HG02840 (cell line): ENCODE measurements around the gene CALM3.
A peak's percentile ranks its signal among the peaks of the same experiment; 100 is the strongest.

Experiments
- ATAC-seq: cut with Tn5 transposase; IDR thresholded peaks from one replicate; pipeline ENCODE4 v1.9.1; 2021; ENCODE audit warnings: mild to moderate bottlenecking, moderate library complexity, moderate number of reproducible peaks; ENCODE audit not compliant: unreplicated experiment, low FRiP score

CALM3 gene

DNA sequence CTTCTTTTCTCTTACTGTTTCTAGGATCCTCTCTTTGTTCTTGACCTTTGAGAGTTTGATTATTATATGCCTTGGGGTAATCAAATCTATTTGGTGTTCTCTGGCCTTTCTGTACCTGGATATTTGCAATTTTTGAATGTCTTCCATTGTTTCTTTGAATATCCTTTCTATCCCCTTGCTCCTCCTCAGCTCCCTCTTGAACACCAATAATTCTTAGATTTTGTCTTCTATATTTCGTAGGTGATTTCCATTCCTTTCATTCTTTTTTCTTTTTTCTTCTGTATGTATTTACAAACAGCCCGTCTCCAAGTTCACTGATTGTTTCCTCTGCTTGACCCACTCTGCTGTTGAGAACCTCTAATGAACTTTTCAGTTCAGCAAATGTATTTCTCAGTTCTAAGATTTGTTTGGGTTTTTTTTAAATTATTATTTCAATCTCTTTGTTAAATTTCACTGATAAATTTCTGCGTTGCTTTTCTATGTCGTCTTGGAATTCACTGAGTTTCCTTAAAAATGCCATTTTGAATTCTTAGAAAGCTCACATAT is 2.7 kb upstream of the CALM3 start:
- ATAC-seq = no peak

DNA sequence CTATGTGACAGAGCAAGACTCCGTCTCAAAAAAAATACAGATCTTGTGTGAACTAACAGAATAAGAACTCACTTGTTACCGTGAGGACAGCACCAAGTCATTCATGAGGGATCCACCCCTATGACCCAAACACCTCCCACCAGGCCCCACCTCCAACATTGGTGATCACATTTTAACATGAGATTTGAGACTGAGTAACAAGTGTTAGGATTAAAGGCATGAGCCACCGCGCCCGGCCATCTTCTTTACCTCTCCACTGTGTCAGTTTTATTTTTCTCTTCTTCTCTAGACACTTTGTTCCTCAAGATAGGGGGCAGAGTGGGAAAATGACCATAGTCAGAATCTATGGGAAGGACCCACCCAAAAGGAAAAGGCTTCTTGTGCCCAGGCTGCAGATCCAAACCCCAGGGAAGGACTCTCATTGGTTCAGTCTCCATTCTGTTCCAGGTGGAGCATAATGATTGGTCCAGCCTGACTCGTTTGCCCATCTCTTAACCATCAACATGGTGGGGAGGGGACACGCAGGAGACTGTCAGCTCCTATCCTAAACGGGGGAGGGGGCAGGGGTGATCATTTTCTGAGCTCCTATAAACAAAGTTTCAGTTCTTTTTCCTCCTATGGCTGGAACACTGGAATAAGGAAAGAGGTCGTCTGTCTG is 1.3 kb upstream of the CALM3 start:
- ATAC-seq = no peak

DNA sequence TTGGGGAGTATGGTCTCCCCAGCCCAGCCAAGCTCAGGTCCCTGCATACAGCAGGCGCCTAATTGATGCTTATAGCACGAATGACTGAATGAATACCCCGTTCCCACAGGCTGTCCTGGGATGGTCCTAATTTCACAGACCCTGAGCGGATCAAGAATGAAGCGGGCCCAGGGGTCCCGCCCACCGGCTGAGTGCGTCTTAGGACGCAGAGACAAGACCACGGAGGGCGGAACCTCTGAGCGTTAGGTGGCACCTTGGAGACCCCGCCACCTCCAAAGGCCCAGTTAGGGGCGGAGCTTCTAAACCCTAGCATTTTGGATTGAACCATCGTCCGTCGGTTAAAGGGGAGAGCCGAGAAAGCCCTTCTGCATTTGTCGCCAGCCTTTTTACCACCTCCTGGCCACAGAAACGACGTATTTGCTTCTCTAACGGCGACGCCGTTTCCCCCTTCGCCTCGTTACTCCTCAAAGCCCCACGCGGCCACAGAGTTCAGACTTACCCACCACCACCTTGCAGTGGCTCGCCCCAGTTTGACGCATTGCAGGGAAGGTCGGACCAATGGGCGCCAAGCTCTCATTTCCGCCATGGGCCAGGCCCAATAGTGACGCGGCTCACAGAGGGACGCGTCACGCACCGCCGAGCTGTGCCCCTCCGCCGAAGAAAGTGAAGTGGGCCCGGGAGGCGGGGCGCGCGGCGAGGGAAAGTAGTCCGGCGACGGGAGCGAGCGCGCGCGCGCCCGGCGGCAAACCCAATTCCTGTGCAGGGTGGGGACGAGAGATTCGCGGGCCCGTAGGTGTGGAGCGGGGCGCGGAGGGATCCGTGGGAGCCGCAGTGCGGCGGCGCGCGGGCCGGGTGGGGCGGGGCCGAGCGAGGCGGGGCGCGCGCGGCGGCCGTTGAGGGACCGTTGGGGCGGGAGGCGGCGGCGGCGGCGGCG is 479 bp upstream of the CALM3 start:
- ATAC-seq = peak; percentile 90

DNA sequence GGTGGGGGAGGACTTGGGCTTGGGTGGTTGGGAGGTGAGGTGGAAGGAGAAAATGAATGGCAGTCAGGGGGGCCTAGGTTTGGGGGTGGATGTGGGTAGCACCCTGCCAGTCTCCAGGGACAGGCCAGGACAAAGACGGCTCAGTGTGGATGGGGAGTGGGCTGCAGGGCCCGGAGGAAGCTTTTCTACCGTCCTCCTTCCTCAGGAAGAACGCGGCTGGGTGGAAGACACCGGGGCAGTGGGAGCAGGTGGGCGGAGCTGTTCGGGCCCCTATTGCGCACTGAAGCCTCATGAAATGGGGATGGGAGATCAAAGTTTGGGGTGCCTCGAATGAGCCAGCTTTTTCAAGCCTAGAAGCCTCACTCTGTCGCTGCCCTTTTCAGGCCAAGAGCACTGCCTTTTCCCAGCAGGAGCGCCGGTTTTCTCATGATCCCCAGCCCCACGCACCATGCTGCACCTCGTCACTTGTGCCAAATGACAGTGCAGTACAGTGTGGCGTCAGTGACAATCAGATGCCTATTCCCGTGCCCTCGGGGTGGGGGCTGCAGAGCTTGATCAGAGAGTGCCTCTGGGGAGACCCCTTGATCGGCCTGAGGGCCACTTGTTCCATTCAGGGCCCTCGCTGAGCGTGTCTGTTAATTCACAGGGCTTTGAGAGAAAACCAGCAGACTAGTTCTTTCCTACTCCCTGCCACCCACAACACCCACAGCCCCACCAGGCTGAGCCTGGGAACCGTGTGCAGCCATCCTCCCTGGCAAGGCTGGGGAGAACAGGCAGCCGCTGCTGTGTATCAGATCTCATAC is 1.5 kb downstream of the CALM3 start:
- ATAC-seq = no peak

DNA sequence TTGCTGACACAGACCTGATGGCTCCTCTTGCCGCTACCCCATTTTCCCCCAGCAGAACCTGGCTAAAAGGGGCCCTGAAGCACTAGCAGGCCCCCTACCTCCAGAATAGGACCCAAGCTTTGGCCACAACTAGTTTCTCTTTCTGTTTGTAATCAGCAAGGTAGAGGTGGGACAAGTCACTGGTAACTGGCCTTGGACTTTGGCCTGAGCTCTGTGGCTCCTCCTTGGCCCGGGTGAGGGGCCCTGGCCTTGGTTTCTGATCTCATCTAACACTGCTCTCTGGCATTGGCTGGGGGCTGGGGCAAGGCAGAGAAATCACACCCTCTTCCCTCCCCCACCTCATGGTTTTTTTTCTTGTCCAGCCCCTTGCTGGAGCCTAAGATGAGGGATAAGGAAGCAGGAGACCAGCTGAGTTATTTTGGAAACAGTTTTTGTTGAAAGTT is 2.1 kb downstream of the CALM3 start:
- no peak for ATAC-seq

DNA sequence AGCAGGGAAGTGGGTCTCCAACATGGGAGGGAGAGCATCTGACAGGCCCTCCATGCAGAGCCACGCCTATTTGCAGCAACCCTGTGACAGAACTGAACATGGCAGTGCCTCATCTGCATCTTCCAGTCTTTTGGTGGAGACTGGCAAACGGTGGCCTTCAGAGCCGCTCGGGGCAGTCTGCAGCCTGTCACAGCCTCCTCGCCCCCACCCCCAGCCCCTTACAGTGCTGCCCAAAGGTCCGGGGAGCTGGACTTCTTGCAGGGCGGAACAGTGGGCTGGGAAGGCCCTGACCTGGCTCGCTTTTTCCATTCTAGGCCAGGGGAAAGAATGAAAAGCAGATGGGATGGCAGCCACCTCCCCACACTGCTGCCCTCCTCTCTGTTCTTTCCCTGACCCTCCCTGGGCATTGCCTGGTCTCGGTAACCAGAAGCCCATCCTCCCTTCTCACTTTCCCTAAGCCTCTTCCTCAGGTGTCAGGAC is 2.7 kb downstream of the CALM3 start:
- no peak for ATAC-seq

DNA sequence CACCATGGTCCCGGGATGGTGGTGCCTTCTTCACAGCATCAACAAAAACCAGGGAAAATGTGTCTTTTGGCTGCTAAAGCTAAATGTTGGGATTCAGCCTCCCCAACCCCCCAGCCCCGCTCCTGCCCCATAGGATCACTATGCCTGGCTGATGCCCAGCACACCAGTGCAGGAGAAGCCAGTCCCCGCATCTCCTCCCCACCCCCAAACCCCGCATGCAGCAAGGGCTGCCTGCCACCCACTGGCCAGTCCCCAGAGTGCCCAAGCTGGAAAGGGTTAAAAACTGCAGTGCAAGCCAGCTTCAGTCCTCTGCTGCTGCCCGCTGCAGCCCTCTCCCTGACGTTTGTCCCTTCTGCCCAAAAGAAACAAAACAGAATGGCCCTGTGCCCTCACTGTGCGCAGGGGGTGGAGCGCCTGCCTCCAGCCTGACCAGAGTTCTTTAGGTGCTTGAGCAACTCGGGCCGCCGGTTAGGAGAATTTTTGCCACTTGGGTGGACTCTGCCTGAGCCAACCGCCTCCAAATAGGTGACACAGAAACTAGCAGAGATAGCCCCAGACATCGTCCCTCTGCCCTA is 3.7 kb downstream of the CALM3 start:
- no peak for ATAC-seq

DNA sequence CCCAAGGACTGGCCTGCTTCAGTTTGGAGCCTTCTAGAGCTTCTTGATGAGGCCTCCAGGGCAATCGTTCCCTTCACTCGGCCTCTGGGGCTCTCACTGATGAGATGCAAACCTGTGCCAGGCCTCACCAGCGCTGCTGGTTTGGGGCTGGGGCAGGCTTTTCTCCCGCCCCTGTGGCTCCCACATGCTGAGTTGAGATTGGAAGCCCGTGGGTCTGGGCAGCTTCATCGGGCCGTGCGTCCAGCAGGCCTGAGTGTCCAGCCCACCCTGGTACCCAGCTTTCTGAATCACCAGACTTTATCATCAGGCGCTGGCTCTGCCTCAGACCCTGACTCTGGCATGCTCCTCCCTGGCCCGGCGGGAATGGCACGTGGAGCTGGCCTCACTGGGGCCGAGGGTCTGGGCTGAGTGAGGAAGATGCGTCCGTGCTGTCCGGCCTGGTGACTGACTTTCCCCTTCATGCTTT is 4.3 kb downstream of the CALM3 start:
- no peak for ATAC-seq

DNA sequence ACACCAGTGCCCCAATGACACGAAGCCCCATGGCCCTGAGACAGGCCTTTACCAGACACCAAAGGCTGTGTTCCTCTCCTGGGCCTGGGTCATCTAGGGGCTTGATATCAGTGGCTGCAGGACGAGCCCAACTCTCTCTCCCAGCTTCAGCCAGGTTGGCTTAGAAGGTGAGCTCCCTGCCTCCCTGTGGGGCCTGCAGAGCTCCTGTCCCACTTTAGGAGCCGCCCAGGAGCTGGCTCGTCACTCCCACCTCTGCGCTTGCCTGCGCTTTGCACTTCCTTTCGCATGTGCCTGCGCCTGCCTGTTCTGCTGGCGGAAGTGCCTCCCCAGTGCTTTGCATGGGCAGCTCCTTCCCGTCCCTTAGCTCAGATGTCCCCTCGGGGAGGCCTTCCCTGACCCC is 4.9 kb downstream of the CALM3 start:
- ATAC-seq = no peak

DNA sequence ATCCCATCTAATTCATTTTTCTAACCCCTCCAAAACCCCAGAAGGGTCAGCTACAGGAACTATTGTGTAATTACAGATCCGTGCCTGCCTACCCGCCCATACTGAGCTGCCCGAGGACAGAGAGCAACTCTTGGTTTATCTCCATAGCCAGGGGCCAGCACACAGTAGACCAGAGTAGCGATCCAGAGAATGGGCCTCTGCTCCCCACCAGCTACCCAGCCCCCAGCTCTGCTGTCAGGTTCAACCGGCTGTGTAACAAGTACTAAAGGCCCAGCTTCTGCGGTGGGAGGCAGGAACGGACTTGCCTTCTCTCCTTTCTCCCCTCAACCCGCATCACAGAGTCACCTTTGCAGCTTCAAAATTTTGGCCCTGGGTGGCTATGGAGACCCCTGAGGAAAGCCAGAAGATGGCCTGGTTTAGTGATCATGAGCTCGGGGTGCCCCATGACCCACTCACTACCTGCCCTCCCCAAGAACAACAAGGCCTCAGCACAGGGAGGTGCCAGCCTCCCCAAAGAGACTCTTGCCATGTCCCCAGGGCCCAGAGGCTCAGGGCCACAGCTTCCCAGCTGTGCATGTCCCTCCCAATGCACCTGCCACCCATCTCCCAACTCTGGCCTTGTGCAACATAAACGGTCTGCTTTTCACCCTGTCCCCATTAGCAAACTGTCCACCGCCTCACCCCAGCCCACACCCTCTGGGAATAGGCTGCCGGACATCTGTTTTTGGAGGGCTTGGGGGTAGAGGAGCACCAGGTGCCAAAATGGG is 5.7 kb downstream of the CALM3 start:
- no peak for ATAC-seq

DNA sequence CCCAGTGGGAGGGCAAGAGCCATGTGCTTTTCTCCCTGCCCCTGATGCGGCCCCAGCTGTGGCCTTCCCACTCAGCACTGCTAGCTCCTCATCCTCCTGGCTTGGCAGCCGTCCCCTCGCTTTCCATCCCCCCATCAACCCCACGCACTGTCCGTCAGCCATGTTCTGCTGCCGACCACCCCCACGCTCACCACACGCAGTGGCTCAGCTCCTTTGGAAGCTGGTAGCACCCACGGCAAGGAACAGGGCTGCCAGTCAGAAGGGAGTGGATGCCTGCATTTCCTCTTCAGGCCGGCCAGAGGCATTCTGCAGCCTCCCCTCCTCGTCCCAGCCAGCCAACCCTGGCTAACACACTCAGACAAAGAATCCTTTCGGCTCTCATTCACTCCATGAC is 6.3 kb downstream of the CALM3 start:
- ATAC-seq = no peak

DNA sequence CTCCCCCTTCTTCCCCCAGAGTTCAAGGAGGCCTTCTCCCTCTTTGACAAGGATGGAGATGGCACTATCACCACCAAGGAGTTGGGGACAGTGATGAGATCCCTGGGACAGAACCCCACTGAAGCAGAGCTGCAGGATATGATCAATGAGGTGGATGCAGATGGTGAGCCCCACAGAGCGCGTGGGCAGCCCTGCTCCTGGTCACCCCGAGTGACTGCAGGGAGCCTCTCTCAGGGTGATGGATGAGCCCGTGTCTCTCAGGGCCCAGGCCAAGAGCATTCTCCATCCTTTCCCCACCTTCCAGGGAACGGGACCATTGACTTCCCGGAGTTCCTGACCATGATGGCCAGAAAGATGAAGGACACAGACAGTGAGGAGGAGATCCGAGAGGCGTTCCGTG is 7.0 kb downstream of the CALM3 start:
- no peak for ATAC-seq

DNA sequence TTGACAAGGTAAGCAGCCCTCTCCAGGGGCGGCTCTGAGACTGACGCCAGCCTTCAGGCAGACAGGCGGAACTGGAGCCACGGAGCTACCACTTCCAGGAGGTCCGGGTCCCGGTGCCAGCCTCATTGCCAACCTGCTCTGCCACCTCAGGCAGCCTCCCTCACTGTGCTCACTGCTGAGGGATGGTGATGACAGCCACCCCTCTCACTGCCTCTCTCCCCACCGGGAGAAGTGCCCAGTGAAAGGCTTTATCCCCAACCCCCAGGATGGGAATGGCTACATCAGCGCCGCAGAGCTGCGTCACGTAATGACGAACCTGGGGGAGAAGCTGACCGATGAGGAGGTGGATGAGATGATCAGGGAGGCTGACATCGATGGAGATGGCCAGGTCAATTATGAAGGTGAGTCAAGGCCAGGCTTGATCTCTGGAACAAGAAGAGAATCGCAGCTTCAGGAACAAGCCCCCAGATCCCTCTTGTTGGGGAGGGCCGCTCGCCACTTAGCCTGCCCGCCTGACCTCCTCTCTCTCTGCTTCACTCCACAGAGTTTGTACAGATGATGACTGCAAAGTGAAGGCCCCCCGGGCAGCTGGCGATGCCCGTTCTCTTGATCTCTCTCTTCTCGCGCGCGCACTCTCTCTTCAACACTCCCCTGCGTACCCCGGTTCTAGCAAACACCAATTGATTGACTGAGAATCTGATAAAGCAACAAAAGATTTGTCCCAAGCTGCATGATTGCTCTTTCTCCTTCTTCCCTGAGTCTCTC is 7.6 kb downstream of the CALM3 start:
- ATAC-seq = no peak

DNA sequence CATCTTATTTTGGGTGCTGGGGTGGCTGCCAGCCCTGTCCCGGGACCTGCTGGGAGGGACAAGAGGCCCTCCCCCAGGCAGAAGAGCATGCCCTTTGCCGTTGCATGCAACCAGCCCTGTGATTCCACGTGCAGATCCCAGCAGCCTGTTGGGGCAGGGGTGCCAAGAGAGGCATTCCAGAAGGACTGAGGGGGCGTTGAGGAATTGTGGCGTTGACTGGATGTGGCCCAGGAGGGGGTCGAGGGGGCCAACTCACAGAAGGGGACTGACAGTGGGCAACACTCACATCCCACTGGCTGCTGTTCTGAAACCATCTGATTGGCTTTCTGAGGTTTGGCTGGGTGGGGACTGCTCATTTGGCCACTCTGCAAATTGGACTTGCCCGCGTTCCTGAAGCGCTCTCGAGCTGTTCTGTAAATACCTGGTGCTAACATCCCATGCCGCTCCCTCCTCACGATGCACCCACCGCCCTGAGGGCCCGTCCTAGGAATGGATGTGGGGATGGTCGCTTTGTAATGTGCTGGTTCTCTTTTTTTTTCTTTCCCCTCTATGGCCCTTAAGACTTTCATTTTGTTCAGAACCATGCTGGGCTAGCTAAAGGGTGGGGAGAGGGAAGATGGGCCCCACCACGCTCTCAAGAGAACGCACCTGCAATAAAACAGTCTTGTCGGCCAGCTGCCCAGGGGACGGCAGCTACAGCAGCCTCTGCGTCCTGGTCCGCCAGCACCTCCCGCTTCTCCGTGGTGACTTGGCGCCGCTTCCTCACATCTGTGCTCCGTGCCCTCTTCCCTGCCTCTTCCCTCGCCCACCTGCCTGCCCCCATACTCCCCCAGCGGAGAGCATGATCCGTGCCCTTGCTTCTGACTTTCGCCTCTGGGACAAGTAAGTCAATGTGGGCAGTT is 8.6 kb downstream of the CALM3 start:
- no peak for ATAC-seq

DNA sequence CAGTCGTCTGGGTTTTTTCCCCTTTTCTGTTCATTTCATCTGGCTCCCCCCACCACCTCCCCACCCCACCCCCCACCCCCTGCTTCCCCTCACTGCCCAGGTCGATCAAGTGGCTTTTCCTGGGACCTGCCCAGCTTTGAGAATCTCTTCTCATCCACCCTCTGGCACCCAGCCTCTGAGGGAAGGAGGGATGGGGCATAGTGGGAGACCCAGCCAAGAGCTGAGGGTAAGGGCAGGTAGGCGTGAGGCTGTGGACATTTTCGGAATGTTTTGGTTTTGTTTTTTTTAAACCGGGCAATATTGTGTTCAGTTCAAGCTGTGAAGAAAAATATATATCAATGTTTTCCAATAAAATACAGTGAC is 9.3 kb downstream of the CALM3 start:
- ATAC-seq = no peak

DNA sequence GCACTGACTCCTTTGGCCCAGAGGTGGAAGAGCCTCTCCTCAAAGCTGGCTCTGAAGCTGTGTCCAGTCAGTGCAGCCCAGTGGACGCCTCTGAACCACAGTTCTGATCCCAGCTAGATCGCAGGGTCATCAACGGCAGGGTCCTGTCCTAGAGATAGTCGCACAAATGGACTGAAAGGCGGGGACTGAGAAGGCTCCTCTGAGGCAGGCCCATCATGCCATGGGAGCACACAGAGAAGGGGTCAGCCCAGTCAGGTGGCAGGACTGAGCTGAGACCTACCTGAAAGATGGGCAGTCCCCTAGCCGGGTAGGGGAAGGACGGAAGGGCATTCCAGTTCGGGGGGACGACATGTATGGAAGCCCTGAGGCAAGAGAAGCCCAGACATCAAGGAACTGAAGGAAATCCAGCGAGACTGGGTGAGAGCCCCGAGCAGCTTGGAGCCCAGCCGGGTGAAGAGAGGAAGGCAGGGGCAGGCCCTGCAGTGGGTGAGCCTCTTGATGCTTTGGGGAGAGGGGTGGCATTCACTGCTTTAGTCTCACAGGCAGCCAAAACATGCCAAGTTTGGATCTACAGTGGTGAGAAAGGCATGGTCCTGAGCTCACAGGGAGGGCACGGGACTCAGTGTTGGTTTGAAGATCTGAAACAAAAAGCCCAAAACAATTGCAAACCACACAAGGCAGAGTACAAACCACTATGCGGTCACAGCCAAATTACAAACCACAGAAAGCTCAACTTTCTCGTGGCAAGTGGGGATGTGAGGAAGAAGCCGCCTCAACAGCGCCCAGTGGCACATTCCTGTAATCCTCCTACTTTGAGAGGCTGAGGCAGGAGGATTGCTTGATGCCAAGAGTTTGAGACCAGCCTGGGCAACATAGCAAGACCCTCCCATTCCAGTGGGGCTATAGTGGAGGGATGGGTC is 10.0 kb downstream of the CALM3 start:
- no peak for ATAC-seq

DNA sequence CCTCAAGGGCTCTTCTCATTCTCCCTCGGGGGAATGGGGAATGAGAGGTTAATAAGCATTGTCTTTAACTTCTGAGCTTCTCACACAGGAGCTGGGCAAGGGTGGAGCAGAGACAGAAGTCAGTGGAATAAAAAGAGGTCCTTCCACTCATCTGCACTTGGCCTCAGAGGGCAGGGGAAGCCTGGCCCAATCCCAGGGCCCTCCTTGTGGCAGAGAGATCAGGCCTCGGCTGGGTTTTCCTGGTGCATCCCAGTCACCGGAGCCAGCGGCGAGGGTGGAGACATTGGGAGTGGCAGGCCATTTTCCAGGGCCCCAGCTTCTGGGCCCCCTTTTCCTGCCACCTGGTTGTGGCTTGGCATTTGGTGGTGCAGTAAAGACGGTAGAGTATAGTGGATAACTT is 10.6 kb downstream of the CALM3 start:
- ATAC-seq = no peak
